Motor neuron (in vitro differentiated cells): ENCODE measurements around the gene RAB3B. TPM values are rescaled to one million over a fixed set of nuclear protein-coding genes. Genes with fewer than 3 reads are reported as not detected.

Experiments used
- ATAC-seq, 8 experiments: fragments of 200-7000 bp; cut with Tn5 transposase; replicated peaks in 6 of 8; 2 replicates each; pipeline ENCODE4 v1.8.0; 2021; ENCODE audit warnings: mild to moderate bottlenecking in 8 of 8, moderate library complexity in 8 of 8
- H3K27ac ChIP-seq, 2 donors: fragments of 250-450 bp; sonication (Bioruptor Pico); 2 replicates each; pipeline ENCODE4 v1.9.0; 2021; ENCODE audit warnings: antibody characterized with exemption in 2 of 2, mild to moderate bottlenecking in 2 of 2, moderate library complexity in 1 of 2
- H3K4me1 ChIP-seq, 2 donors: fragments of 250-450 bp; sonication (Bioruptor Pico); replicated peaks in 1 of 2; 2 replicates each; pipeline ENCODE4 v1.6.1; 2021; ENCODE audit warnings: antibody characterized with exemption in 2 of 2, mild to moderate bottlenecking in 2 of 2, moderate library complexity in 1 of 2
- H3K4me3 ChIP-seq, 5 donors: fragments of 250-450 bp; sonication (Bioruptor Pico); 2 replicates each; pipeline ENCODE4 v1.9.0; 2021; ENCODE audit warnings: antibody characterized with exemption in 5 of 5, mild to moderate bottlenecking in 5 of 5, moderate library complexity in 4 of 5
- WGBS, 10 experiments: fragments of 450-650 bp; shearing (Covaris generic); methylation state at CpG; one replicate each; pipeline ENCODE4 v1.0.0; 2022; 5-methylcytosine and 5-hydroxymethylcytosine counted together
- in situ Hi-C, 9 experiments: fragments of 400-800 bp; cut with MboI; loops; one replicate each; pipeline ENCODE4 v1.15.0; 2021; ENCODE audit warnings: low sequenced_read_pairs in 9 of 9, low pct_unique_long_range_greater_than_20kb in 2 of 9; ENCODE audit not compliant: unreplicated experiment in 9 of 9
- total RNA-seq, 8 experiments: library from RNA; unstranded; fragments of 300-600 nt; gene quantifications; 2 replicates each; pipeline versions ENCODE4 v1.2.3 to v1.2.4, GENCODE V29; 2022

Gene RAB3B
- total RNA-seq, 8 experiments from 2014 or later, result 0.10 to 36.5 (median 15.9) TPM

- no peaks in the 10 kb centered on the region for H3K4me1 ChIP-seq
- H3K27ac ChIP-seq, result no peak overlapping the region
- no peak for ATAC-seq
- in situ Hi-C loops, result no loop called here
- 49 to 100% (median 80%) methylated on average over 1 to 2 of the region's 2 CpGs; no CpG with 5 or more reads in 3 of the 10 experiments for WGBS, 10 experiments
- H3K4me3 ChIP-seq, result no peak overlapping the region
Observed at GRCh38 chr1:51948491-51948915, 42.0 kb downstream of the RAB3B start.

- 20 to 100% (median 60%) methylated on average over 1 of the region's 1 CpG; no CpG with 5 or more reads in 2 of the 10 experiments for WGBS, 10 experiments
- in situ Hi-C loops, result no loop called here
- no peak for ATAC-seq
- H3K4me1 ChIP-seq, result no peaks in the 10 kb centered on the region
- H3K27ac ChIP-seq, result no peak overlapping the region
- H3K4me3 ChIP-seq, result no peak overlapping the region
Observed at GRCh38 chr1:51946300-51946699, 44.2 kb downstream of the RAB3B start.

- Histone ChIP-seq H3K27ac (no peak overlapping the region), H3K4me1 (no peaks in the 10 kb centered on the region), H3K4me3 (no peak overlapping the region)
- in situ Hi-C loops, result no loop called here
- ATAC-seq, result no peak
Observed at GRCh38 chr1:51945591-51945990, 44.9 kb downstream of the RAB3B start.

- in situ Hi-C loops, result no loop called here
- 80 to 100% (median 93%) methylated on average over 1 to 2 of the region's 2 CpGs; no CpG with 5 or more reads in 1 of the 10 experiments for WGBS, 10 experiments
- no peak for ATAC-seq
Observed at GRCh38 chr1:51942281-51942680, 48.2 kb downstream of the RAB3B start.

GRCh38 chr1:51941528-51941927 lies 49.0 kb downstream of the RAB3B start:
- H3K4me1 ChIP-seq, result no peaks in the 10 kb centered on the region
- no peak overlapping the region for H3K27ac ChIP-seq
- no peak overlapping the region for H3K4me3 ChIP-seq
- in situ Hi-C loops, result no loop called here
- no peak for ATAC-seq

More at GRCh38 chr1:51942281-51942680, 48.2 kb downstream of the RAB3B start:
- Histone ChIP-seq H3K27ac (no peak overlapping the region), H3K4me1 (no peaks in the 10 kb centered on the region), H3K4me3 (no peak overlapping the region)

- Histone ChIP-seq H3K4me1 (no peaks in the 10 kb centered on the region), H3K27ac (no peak overlapping the region), H3K4me3 (no peak overlapping the region)
- 88 to 100% (median 100%) methylated on average over 1 to 4 of the region's 4 CpGs; no CpG with 5 or more reads in 2 of the 10 experiments for WGBS, 10 experiments
- in situ Hi-C loops, result no loop called here
- no peak for ATAC-seq
Observed at GRCh38 chr1:51937112-51937511, 53.4 kb downstream of the RAB3B start.

- 38 to 100% (median 90%) methylated on average over 1 to 3 of the region's 4 CpGs; no CpG with 5 or more reads in 1 of the 10 experiments for WGBS, 10 experiments
- ATAC-seq, result peak in 1 of 8 experiments; percentile 59
- no peak overlapping the region for H3K27ac ChIP-seq
- in situ Hi-C loops, result no loop called here
- H3K4me3 ChIP-seq, result no peak overlapping the region
- no peaks in the 10 kb centered on the region for H3K4me1 ChIP-seq
Observed at GRCh38 chr1:51936531-51936930, 54.0 kb downstream of the RAB3B start.

- Histone ChIP-seq H3K4me3 (no peak overlapping the region), H3K4me1 (no peaks in the 10 kb centered on the region), H3K27ac (no peak overlapping the region)
- peak in 3 of 8 experiments; percentile 39 to 74 (median 59) for ATAC-seq
- in situ Hi-C loops, result no loop called here
- WGBS, 10 experiments, result 80 to 100% (median 88%) methylated on average over 1 of the region's 1 CpG; no CpG with 5 or more reads in 3 of the 10 experiments
Observed at GRCh38 chr1:51933344-51933743, 57.2 kb downstream of the RAB3B start.

- Histone ChIP-seq H3K27ac (no peak overlapping the region), H3K4me3 (no peak overlapping the region), H3K4me1 (no peaks in the 10 kb centered on the region)
- in situ Hi-C loops, result no loop called here
- ATAC-seq, result no peak
Observed at GRCh38 chr1:51930329-51930728, 60.2 kb downstream of the RAB3B start.

- H3K27ac ChIP-seq, result no peak overlapping the region
- H3K4me1 ChIP-seq, result no peaks in the 10 kb centered on the region
- in situ Hi-C loops, result no loop called here
- no peak for ATAC-seq
- WGBS, 10 experiments, result 92 to 100% (median 100%) methylated on average over 1 of the region's 1 CpG; no CpG with 5 or more reads in 6 of the 10 experiments
- no peak overlapping the region for H3K4me3 ChIP-seq
Observed at GRCh38 chr1:51928896-51929295, 61.6 kb downstream of the RAB3B start.

GRCh38 chr1:51927029-51927428 lies 63.5 kb downstream of the RAB3B start:
- Histone ChIP-seq H3K4me3 (no peak overlapping the region), H3K4me1 (peaks cover 2 to 3% of the 10 kb centered on the region in 2 donors), H3K27ac (no peak overlapping the region)
- 23 to 100% (median 83%) methylated on average over 1 to 2 of the region's 2 CpGs; no CpG with 5 or more reads in 2 of the 10 experiments for WGBS, 10 experiments
- no peak for ATAC-seq
- in situ Hi-C loops, result no loop called here

GRCh38 chr1:51926171-51926812 lies 64.2 kb downstream of the RAB3B start:
- peaks cover 6 to 9% of the 10 kb centered on the region in 2 donors for H3K4me1 ChIP-seq
- WGBS, 10 experiments, result 7 to 80% (median 67%) methylated on average over 1 to 5 of the region's 5 CpGs
- no peak overlapping the region for H3K4me3 ChIP-seq
- peak in 2 of 8 experiments; percentile 40 to 60 for ATAC-seq
- in situ Hi-C loops, result no loop called here
- H3K27ac ChIP-seq, result no peak overlapping the region

GRCh38 chr1:51924455-51924854 lies 66.0 kb downstream of the RAB3B start:
- H3K4me1 ChIP-seq, result peaks cover 15 to 18% of the 10 kb centered on the region in 2 donors
- peak in 1 of 8 experiments; percentile 53 for ATAC-seq
- in situ Hi-C loops, result loop anchor here in 1 of 9 experiments (25.0 kb wide), 1 partner anchor 88 kb away; no protein-coding TSS in a partner anchor
- H3K27ac ChIP-seq, result no peak overlapping the region
- no peak overlapping the region for H3K4me3 ChIP-seq
- 0 to 100% (median 91%) methylated on average over 1 of the region's 1 CpG; no CpG with 5 or more reads in 3 of the 10 experiments for WGBS, 10 experiments

GRCh38 chr1:51922040-51922439 lies 68.5 kb downstream of the RAB3B start:
- Histone ChIP-seq H3K4me3 (no peak overlapping the region), H3K4me1 (peaks cover 22 to 28% of the 10 kb centered on the region in 2 donors), H3K27ac (no peak overlapping the region)
- in situ Hi-C loops, result loop anchor here in 1 of 9 experiments (25.0 kb wide), 1 partner anchor 90 kb away; no protein-coding TSS in a partner anchor
- ATAC-seq, result peak in 3 of 8 experiments; percentile 31 to 44 (median 38)
- WGBS, 10 experiments, result 17 to 100% (median 77%) methylated on average over 1 to 3 of the region's 3 CpGs; no CpG with 5 or more reads in 2 of the 10 experiments
